Stimulated activated CD8-positive, alpha-beta memory T cell treated with anti-CD3 and anti-CD28 coated beads, Interleukin-15, amount 100 ng/mL, for 24 hours (primary cell): Measurements from ENCODE around the gene BRINP1.
"Not testable (repeated sequence)": the region's sequence is repeated elsewhere in the genome, so short reads cannot be mapped to it uniquely, and the experiment has no call there.

Experiments used
- DNase-seq: peaks from one replicate; pipeline ENCODE4 v3.0.0-alpha.2; 2020; ENCODE audit warnings: low read depth

Gene BRINP1

DNA sequence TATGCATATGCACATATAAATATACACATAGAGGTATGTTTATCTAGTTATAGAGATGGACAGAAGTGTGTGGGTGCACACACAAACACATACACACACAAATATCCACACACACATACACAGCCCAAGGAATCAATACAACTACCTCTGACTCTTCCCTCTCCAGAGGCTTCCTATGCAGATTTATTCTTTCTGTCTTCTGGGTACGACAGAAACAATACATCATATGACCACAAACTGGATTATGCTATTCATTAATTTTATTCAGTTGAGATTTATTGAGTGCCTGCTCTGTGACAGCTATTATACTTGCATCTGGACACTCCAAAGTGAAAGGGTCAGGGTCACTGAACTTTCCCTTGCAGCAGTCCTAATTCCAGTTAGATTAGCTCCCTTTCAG, 155.8 kb downstream of the BRINP1 start:
- DNase-seq = no peak

DNA sequence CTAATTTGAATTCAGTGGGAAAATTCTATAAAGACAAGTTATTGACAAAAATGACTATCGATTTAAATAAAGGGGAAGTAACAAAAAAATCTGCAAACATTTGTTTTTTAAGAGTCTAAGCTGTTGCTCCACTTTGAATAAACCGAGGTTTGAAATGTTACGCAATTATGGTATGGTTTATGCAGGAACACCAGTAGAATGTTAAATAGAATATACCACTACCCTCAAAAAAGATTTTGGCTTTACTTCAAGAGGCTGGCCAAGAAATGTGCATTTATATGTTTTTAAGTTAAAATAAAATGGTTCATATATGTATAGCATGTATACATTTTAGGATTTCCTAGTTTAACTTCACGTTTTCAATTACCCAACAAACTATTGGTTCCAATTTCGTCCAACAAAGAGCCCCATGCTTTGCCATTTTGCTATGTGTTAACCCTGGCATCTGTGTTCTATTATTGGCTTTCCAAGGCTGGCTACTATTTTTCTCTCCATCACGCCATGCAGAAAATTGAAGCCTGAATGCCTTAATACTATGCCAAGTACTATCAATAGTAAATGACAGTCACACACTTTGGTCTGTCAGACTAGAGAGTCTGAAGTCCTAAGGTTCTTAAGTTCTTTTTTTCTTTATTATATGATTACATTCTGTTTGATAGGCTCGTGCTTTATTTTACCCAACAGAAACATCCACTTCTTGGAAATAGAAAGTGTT, 171.2 kb downstream of the BRINP1 start:
- DNase-seq = no peak

DNA sequence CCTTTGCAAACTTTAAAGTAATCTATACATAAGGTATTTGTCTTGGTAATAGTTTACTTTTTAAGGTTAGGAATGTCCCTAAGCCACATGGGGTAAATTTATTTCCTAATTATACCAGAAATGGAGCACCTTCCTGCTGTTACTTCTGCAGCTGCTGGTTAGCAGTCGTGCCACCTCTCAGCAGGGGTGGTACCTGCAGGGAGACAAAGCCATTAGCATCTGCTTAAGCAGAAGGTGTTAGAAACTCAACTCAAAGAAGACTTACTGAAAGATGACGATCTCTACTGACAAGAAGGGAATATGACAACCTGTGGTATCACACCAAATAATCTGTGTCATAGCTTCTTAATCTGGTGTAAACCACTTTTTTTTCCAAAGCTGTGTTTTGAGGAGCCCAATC, 173.7 kb downstream of the BRINP1 start:
- no peak for DNase-seq

DNA sequence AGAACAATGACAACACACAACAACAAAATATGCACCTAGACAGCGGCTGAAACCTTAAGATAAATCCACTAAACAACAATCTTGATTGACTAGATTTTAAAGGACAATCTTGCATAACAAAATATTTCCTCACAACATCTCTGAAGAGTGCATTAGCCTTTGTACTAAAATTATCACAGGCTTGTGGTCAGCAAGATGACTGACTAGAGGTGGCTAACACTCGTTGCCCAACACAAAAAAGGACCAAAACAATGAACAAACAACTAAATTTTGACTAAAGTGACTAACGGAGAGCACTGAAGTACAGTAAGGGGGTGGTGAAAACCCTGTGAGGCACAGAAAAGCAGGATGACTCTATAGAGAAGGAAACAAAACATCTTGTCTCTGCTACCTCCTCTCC, 183.9 kb downstream of the BRINP1 start:
- DNase-seq = no peak

DNA sequence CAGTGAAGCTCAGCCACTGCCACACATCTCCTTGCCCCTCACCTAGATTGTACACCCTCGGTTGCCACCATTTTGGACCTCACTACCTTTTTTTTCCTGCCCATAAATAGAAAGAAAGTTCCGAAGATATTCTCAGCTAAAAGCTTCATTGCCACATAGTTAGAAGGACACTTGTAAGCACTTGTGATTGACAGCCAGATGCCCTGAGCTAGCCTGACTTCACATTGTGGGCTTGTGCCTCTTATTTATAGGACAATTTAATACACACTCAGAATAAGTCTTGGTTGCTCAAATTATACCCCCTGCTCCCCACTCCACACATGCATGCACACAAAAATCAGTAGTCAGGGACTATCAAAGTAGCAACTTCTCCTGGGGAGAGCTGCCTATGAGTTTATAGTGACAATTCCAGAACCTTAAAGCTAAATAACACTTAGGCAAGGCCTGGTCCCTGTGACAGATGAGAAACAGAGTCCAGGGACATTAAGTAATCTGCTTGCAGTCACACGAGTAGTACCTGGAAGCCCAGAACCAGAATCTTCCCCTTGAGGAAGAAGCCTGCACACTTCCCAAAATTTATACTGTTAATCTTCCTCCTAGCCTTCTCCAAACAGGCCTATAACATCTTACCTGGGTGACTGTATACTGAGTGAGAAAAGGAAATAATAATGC, 184.8 kb downstream of the BRINP1 start:
- DNase-seq = no peak

DNA sequence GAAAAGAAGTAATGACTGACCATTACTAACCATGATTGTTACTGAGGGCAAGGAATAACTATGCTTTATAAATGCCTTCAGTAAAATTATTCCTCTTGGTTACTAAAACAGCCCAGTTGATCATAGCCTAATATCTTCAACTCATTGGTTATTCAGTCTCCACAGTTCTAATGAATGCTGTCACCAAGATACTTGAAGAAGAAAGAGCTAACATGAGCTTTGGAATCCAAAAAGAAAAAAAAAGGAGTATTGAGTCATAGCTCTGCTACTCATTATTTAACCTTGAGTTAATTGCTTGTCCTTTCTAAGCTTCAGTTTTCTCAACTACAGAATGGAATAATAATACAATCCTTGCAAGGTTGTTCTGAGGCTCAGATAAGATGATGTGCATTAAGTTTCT, 187.7 kb downstream of the BRINP1 start:
- DNase-seq = no peak

DNA sequence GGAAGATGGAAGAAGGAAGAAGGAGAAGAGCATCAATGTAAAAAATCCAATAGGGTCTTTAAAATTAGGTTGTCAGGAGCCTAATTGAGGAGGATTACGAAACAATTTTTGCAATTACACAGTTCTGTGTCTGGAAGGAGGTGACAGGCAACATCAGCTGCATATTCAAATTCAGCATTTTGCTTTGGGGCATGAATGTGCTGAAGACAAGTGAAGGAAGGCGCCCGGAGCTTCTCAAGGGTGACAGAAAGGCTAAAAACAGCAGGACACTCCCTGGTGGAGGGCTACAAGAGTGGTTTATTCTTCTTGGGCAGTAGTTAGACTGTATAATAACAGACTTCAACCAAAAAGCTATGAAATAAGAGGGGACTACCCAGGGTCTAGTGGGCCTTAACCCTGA, 188.3 kb downstream of the BRINP1 start:
- DNase-seq = no peak

DNA sequence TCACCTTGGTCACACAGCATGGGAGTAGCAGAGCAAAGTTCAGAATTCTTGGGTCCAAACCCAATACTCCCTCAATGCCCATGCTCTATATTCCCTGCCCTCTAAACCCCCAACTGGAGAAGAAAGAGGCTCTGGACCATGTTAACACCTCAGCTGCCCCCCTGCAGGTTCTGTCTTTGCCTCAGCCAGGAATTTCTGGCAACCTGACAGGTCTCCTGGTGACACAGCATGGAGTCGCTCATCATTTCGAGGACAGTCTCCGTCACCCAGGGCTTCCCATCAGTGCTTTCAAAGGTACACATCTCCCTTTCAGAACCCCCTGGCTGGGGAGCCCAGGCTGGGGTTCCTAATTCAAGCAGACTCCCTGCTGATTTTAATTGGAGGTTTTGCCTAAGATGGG, 189.5 kb downstream of the BRINP1 start:
- DNase-seq = no peak

DNA sequence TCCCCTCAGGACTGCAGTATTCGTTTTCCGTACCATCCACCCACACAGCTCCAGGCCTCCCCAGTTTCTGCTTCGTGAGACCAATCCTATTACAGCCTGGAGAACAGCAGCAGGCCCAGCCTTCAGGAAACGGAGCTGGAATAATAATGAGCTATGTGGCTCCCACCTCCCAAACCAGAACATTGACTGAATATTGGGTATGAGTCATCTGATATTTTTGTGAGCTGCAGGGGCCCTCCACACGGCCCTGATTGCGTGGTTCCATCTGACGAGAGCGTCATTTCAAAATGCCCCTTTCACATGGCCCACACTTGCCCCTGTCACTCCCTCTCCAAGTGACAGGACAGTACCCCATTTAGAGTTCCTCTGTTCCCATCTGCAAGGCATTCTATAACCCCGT, 192.0 kb downstream of the BRINP1 start:
- DNase-seq = no peak

DNA sequence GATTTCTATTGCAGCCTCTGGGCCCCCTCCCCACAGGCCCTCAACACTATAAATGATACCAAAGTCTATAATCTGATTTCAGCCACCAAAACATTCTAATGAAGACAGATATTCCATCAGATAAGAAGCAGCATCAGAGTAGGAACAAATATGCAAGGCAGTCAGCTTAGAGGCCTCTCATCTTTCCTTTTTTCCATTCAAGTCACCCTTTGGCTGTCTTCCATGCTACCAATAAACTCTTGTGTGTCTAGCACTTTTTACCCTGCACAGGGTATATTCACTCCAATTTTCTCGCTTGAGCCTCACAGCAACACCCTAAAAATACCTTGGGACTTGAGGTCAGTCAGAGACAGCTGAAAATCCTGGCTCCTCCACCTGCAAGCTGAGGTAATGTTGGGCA, 193.7 kb downstream of the BRINP1 start:
- no peak for DNase-seq

DNA sequence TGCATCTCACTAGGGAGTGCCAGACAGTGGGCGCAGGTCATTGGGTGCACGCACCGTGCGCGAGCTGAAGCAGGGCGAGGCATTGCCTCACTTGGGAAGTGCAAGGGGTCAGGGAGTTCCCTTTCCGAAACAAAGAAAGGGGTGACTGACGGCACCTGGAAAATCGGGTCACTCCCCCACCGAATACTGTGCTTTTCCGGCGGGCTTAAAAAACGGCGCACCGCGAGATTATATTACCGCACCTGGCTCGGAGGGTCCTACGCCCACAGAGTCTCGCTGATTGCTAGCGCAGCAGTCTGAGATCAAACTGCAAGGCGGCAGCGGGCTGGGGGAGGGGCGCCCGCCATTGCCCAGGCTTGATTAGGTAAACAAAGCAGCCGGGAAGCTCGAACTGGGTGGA, 200.0 kb downstream of the BRINP1 start:
- not testable (repeated sequence) for DNase-seq

DNA sequence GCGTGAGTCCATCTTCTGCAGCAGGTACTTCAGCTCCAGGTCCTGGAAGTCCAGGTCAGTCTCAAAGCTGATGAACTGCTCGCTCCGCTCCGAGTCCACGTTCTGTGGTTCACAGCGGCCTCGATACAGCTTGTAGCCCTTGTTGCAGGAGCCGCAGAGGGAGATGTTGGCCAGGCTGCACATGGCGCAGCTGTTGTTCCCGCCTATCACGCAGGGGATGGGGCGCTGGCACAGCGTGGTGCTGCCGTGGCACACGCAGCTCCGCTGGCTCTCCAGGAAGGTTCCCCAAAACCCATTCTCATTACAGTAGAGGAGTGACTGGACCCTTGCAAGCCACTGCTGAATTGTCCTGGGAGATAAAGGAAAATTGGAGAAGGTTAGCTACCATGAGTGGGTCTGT, 201.4 kb downstream of the BRINP1 start:
- no peak for DNase-seq

DNA sequence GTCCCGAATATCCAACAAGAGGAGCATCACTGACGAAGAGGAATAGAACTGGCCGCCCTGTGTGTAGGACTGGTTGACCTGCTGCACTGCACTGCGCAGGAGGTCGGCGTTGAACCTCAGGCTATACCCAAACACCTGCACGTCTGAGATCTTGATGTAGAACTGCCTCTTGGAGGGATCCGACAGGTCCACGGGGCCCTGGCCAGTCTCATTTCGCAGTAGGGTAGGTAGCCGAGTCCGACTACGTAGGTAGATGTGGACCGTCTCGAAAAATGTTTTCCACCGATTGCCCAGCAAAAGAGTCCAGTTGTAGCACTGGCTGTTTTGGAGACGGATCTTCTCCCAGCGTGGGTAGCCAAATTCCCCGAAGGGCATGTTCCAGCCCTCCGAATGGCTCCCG, 202.0 kb downstream of the BRINP1 start:
- no peak for DNase-seq

DNA sequence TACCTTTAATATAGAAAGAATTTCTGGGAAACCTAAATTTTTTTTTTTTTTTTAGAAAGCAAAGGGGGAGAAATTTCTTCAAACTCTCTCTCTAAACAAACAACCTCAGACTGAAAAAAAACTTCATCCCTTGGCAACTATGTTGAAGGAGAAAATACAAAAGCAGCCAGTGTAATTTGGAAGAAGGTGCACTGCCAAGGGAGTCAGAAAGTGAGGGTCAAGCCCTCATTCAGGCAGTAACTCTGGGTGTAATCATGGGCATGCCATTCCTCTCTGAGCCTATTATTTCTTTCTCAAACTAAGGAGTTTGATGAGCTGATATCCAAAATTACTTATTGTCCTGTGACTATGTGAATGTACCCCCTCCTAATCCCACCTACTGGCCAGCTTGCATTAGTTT, 203.1 kb downstream of the BRINP1 start:
- DNase-seq = no peak

DNA sequence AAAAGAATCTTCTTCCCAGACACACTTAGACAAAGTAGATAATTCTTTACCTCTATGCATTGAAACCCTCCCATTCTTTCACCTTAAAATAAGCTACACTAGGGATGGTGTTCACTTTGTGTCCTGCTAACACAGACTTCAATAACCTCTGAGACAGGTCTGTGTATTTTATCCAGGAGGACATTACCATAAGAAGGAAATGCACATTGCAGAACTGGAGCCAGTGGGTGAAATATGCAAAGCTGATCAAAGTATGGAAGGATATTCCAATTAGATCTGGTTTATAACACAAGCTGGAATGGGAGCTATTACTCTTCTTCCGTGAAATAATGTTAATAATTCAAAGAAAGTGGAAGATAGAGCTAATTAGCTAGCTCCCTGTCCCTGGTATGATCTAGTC, 204.1 kb downstream of the BRINP1 start:
- DNase-seq = no peak

DNA sequence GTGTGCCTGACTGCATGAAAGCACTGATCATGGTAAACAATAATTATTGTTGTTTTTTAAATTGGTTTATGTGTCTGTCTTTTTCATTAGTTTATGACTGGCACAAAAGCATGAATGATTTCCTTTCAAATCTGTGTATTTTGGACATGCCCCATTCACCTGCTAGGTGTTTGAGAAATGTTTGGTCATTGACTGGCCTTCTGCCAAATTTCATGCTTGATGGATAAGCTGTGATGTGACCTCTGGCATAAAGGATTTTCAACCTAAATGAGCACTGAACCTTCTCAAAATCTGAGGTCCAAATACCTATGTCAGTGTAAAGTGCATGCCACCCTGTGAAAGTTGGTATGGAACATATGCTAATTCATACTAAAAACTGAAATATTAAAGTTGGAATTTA, 204.5 kb downstream of the BRINP1 start:
- no peak for DNase-seq

DNA sequence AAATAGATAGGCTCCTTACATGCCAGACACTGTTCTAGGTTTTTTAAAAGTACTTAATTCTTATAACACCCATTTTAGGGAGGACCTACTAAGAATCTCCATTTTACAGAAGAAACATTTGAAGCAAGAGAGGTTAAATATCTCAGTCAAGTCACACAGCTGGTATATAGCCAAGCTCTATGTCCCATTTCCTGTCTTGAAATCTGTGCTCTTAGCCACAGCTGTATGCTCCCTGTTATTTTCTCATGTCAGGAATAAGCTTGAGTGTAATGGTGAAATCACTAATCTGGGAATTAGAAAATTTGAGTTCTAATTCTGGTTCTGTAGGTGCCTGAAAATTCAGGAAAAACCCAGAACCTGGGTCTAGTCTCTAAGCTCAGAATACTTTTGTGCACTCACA, 208.7 kb downstream of the BRINP1 start:
- DNase-seq = no peak

DNA sequence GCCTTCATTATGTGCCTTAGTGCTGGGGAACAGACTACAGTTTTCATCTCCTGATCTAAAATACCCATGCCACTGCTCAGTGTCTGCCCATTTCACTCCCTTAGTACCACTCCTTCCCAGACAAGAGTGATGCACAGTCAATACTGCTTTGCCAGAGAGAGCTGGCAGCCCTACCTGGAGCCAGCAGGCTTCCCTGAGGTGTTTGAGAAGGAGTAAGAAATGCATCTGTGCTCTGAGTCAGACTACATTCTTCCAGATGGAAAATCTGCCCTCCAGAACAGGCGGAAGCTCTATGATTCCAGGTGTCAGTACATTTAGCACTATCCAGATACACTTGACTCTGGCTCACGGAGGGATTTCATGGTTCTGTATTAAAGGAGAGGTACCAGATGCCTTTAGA, 209.8 kb downstream of the BRINP1 start:
- no peak for DNase-seq

DNA sequence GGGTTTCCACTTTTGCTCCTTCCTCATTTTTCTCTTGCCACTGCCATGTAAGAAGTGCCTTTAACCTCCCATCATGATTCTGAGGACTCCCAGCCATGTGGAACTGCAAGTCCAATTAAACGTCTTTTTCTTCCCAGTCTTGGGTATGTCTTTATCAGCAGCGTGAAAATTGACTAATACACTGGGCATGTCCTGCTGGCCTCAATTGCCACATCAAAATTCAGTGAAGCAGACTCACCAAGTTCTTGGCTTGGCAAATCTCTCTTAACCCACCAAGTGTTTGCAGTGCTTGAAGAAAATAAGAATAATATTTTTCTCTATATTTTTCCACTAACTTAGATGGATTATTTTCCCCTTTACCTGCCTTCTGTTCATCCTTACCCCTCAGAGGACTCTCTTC, 212.0 kb downstream of the BRINP1 start:
- DNase-seq = no peak

DNA sequence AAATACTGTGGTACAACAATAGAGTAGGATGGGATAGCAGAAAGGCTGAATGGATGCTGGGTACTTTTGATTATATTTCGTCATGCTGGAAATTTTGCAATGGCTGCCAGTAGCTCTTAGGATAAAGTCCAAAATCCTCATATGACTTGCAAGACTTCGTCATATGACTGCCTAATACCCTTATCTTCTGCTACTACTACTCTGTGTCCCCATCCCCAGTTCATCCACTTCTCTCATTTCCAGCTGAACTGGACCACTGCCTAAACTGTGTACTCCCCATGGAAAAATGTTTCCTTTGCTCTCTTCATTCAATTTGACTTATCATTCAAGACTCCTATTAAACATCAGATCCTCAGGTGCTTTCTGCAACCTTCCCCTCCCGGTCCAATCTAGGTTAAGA, 212.9 kb downstream of the BRINP1 start:
- no peak for DNase-seq

DNA sequence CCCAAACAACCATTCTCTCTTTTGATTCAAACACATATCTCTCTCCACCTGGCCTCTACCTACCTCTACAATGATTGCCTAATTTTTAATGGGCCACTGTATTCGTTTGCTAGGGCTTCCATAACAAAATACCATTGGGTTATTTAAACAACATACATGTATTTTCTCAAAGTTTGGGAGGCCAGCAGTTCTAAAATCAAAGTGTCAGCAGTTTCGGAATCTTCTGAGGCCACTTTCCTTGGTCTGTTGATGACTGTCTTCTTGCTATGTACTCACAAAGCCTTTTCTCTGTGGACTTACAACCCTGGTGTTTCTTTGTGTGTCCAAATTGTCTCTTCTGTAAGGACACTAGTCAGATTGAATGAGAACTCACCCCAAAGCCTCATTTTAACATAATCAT, 214.7 kb downstream of the BRINP1 start:
- DNase-seq = no peak

DNA sequence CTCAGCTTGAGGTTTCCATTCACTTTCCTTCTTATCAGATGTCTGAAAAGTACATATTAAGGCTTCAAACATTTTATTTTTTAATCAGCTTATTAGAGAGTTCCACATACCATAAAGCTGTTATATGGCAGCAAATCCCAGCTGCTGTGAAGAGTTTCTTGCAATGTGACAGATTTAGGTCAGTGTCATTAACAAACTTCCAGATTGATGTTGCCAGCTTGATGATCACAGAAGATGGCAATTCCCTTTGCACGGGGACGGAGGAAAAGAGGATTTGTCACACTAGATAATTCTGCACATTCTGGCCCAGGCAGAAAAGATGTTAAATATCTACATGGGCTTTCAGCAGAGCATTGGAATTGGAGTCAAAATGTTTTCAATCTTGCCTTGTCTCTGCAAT, 215.8 kb downstream of the BRINP1 start:
- DNase-seq = no peak

DNA sequence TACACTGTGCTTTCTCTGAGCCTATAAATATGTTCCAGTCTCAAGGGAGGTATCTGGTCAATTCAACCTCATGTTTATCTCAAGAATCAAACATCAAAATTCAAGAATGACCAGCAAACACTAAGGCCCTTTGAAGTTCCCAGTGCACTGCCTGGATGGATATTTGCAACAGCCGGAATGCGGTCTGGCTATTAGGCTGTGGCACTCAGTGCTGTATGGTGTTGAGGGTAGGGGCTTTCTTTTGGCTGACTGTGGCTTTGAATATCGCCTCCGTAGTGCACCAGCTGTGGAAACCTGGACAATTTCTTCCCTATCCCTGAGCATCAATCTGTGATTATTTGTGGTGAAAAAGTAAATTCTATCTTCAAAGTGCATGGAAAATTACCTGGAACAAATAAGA, 220.4 kb downstream of the BRINP1 start:
- no peak for DNase-seq

DNA sequence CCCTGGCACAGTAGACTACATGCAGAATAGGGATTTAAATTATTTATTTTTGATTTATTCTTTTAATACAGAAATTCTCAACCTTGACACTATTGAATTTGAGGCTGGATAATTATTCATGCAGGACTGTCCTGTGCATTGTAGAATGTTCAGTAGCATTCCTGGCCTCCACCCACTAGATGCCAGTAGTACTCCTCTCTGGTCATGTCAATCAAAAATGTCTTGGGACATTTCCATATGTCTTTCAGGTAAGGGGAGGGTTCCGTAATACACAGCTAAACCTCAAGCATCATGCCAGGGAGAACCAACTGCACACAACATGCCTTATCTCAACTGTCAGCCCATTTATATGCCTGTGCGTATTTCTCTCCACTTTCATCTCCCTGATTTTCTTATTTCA, 231.8 kb downstream of the BRINP1 start:
- no peak for DNase-seq
